NCI-H748 (cell line): ENCODE data around the gene ADAMTS17.

Source experiments
- DNase-seq: peaks from one replicate; lab custom pipeline; 2025; ENCODE audit not compliant: unreplicated experiment; lab: John Stamatoyannopoulos, UW

Gene ADAMTS17

GRCh38 chr15:100005013-100005412, 336.8 kb downstream of the ADAMTS17 start:
- DNase-seq = no peak

GRCh38 chr15:100002787-100003536, 338.8 kb downstream of the ADAMTS17 start:
- no peak for DNase-seq

- DNase-seq = no peak
Observed at GRCh38 chr15:100002086-100002620, 339.6 kb downstream of the ADAMTS17 start.

- DNase-seq = no peak
Observed at GRCh38 chr15:100001405-100001804, 340.4 kb downstream of the ADAMTS17 start.

GRCh38 chr15:99999282-100000070, 342.3 kb downstream of the ADAMTS17 start:
- DNase-seq = no peak

- DNase-seq = no peak
Observed at GRCh38 chr15:99998661-99999101, 343.1 kb downstream of the ADAMTS17 start.

GRCh38 chr15:99997112-99997651, 344.6 kb downstream of the ADAMTS17 start:
- DNase-seq = no peak

GRCh38 chr15:99996660-99997059, 345.1 kb downstream of the ADAMTS17 start:
- no peak for DNase-seq

- no peak for DNase-seq
Observed at GRCh38 chr15:99995543-99995942, 346.2 kb downstream of the ADAMTS17 start.

- DNase-seq = no peak
Observed at GRCh38 chr15:99994849-99995248, 346.9 kb downstream of the ADAMTS17 start.

GRCh38 chr15:99993681-99994131, 348.1 kb downstream of the ADAMTS17 start:
- no peak for DNase-seq

GRCh38 chr15:99993262-99993661, 348.5 kb downstream of the ADAMTS17 start:
- no peak for DNase-seq

GRCh38 chr15:99992611-99993231, 349.1 kb downstream of the ADAMTS17 start:
- no peak for DNase-seq

- DNase-seq = no peak
Observed at GRCh38 chr15:99989095-99989494, 352.7 kb downstream of the ADAMTS17 start.

GRCh38 chr15:99987701-99988100, 354.1 kb downstream of the ADAMTS17 start:
- DNase-seq = no peak

- DNase-seq = no peak
Observed at GRCh38 chr15:99987119-99987506, 354.7 kb downstream of the ADAMTS17 start.

GRCh38 chr15:99986297-99987118, 355.3 kb downstream of the ADAMTS17 start:
- DNase-seq = no peak

GRCh38 chr15:99985878-99986277, 355.9 kb downstream of the ADAMTS17 start:
- DNase-seq = no peak

- DNase-seq = no peak
Observed at GRCh38 chr15:99984491-99985243, 357.1 kb downstream of the ADAMTS17 start.

- DNase-seq = no peak
Observed at GRCh38 chr15:99983886-99984286, 357.9 kb downstream of the ADAMTS17 start.
